ENCODE measurements around the gene AXIN2.

DNA sequence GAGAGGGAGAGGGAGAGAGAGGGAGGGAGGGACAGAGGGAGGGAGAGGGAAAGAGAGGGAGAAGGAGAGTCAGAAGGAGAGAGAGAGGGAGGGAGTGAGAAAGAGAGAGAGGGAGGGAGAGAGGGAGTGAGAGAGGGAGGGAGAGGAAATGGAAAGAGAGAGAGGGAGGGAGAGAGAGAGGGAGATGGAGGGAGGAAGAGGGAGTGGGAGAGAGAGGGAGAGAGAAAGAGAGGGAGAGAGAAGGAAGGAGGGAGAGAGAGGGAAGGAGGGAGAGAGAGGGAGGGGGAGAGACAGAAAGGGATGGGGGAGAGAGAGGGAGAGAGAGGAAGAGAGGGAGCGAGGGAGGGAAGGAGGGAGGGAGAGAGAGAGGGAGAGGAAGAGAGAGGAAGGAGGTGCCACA is 72.8 kb downstream of the AXIN2 start:
- TF ChIP-seq, protein P1, sequence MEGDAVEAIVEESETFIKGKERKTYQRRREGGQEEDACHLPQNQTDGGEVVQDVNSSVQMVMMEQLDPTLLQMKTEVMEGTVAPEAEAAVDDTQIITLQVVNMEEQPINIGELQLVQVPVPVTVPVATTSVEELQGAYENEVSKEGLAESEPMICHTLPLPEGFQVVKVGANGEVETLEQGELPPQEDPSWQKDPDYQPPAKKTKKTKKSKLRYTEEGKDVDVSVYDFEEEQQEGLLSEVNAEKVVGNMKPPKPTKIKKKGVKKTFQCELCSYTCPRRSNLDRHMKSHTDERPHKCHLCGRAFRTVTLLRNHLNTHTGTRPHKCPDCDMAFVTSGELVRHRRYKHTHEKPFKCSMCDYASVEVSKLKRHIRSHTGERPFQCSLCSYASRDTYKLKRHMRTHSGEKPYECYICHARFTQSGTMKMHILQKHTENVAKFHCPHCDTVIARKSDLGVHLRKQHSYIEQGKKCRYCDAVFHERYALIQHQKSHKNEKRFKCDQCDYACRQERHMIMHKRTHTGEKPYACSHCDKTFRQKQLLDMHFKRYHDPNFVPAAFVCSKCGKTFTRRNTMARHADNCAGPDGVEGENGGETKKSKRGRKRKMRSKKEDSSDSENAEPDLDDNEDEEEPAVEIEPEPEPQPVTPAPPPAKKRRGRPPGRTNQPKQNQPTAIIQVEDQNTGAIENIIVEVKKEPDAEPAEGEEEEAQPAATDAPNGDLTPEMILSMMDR (IDR thresholded peaks at IDR 0.05) = no peak
- TF ChIP-seq POLR2AphosphoS5 (IDR thresholded peaks at IDR 0.05) (no peak), EP300 (IDR thresholded peaks at IDR 0.05) (no peak)

Data from esophagus muscularis mucosa (tissue), 4 donors.